Mesendoderm (in vitro differentiated cells): ENCODE measurements around the gene ZNF70.
A peak's percentile ranks its signal among the peaks of the same experiment; 100 is the strongest.

ENCODE experiments used
- DNase-seq: peaks from one replicate; pipeline ENCODE4 v3.0.0; 2013
- H2AK5ac ChIP-seq: 2 replicates; pipeline ENCODE4 v1.6.1; 2013; ENCODE audit warnings: low read length, inconsistent platforms
- H2BK120ac ChIP-seq: 2 replicates; pipeline ENCODE4 v1.6.1; 2013; ENCODE audit warnings: low read depth, mild to moderate bottlenecking, low read length, moderate library complexity, mixed read lengths
- H2BK15ac ChIP-seq: replicated peaks from 2 replicates; pipeline ENCODE4 v1.6.1; 2013; ENCODE audit warnings: low read depth, mild to moderate bottlenecking, moderate library complexity
- H2BK5ac ChIP-seq: 2 replicates; pipeline ENCODE4 v1.6.1; 2013; ENCODE audit warnings: low read length, inconsistent platforms
- H3K18ac ChIP-seq: 2 replicates; pipeline ENCODE4 v1.6.1; 2013; ENCODE audit warnings: mild to moderate bottlenecking, low read length, mixed read lengths
- H3K23ac ChIP-seq: one replicate; pipeline ENCODE4 v1.6.1; 2013; ENCODE audit warnings: low read length
- H3K27ac ChIP-seq: 2 replicates; pipeline ENCODE4 v1.5.1; 2013; ENCODE audit warnings: low read depth, mild to moderate bottlenecking, inconsistent platforms, low read length, moderate library complexity
- H3K27me3 ChIP-seq: 2 replicates; pipeline ENCODE4 v1.6.1; 2013; ENCODE audit warnings: low read length, control low read depth, mild to moderate bottlenecking, inconsistent platforms; ENCODE audit not compliant: insufficient read depth, poor library complexity
- H3K36me3 ChIP-seq: 2 replicates; pipeline ENCODE4 v1.6.1; 2013; ENCODE audit warnings: low read length, inconsistent platforms; ENCODE audit not compliant: control insufficient read depth, insufficient read depth
- H3K4ac ChIP-seq: one replicate; pipeline ENCODE4 v1.6.1; 2013; ENCODE audit warnings: low read depth, mild to moderate bottlenecking, low read length, moderate library complexity
- H3K4me1 ChIP-seq: 2 replicates; pipeline ENCODE4 v1.6.1; 2013; ENCODE audit warnings: low read depth, low read length, inconsistent platforms; ENCODE audit not compliant: control insufficient read depth
- H3K4me2 ChIP-seq: 2 replicates; pipeline ENCODE4 v1.6.1; 2013; ENCODE audit warnings: low read length
- H3K4me3 ChIP-seq: 2 replicates; pipeline ENCODE4 v1.5.1; 2013; ENCODE audit warnings: mild to moderate bottlenecking, low read length
- H3K56ac ChIP-seq: one replicate; pipeline ENCODE4 v1.6.1; 2013; ENCODE audit warnings: low read length
- H3K79me1 ChIP-seq: 2 replicates; pipeline ENCODE4 v1.6.1; 2013; ENCODE audit warnings: low read length, inconsistent platforms
- H3K79me2 ChIP-seq: 2 replicates; pipeline ENCODE4 v1.6.1; 2013; ENCODE audit warnings: mild to moderate bottlenecking, low read length; ENCODE audit not compliant: control insufficient read depth, insufficient read depth
- H3K9ac ChIP-seq: 2 replicates; pipeline ENCODE4 v1.6.1; 2013; ENCODE audit warnings: low read length, inconsistent platforms
- H4K5ac ChIP-seq: one replicate; pipeline ENCODE4 v1.6.1; 2013; ENCODE audit warnings: low read length
- H4K8ac ChIP-seq: one replicate; pipeline ENCODE4 v1.6.1; 2013; ENCODE audit warnings: low read depth, mild to moderate bottlenecking, control low read depth, low read length, moderate library complexity
- WGBS: extraction: QIAGEN DNeasy Blood & Tissue Kit; methylation state at CpG from one replicate; pipeline ENCODE4 v1.1.7; 2013; ENCODE audit warnings: low lambda C conversion rate, missing lambda C conversion rate; ENCODE audit not compliant: insufficient coverage; ENCODE audit errors: extremely low coverage; 5-methylcytosine and 5-hydroxymethylcytosine counted together

ZNF70 gene

DNA sequence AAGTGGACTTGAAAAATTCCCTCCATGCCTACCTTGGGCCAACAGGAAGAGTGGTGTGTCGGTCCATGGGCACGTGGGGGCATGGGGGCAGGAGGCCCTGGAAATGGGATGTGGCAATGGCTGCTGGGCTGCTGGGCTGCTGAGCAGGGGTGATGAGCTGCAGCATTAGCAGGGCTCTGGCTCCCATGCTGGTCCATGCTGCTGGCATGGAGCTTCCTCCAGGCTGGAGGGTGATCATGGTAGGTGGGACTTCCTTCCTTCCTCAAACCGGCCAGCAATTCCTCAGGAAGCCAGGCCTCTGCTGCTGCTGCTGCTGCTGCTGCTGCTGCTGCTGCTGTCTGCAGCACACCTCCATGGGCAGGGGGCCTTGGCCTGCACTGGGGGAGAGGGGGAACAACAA lies 55.8 kb downstream of the ZNF70 start:
- H3K27ac ChIP-seq: no peak overlapping the region
- H3K9ac ChIP-seq: no peak overlapping the region
- no peak overlapping the region for H2BK120ac ChIP-seq
- H3K4me1 ChIP-seq: no peaks in the 10 kb centered on the region
- no peak overlapping the region for H3K18ac ChIP-seq
- DNase-seq: no peak
- H2BK5ac ChIP-seq: no peak overlapping the region
- WGBS: no CpG with 5 or more reads among the region's 3 CpGs
- no peak overlapping the region for H4K5ac ChIP-seq
- no peak overlapping the region for H3K56ac ChIP-seq
- H3K36me3 ChIP-seq: no peaks in the 10 kb centered on the region
- H3K4me3 ChIP-seq: no peak overlapping the region
- no peak overlapping the region for H2BK15ac ChIP-seq
- H3K27me3 ChIP-seq: no peaks in the 10 kb centered on the region
- no peak overlapping the region for H2AK5ac ChIP-seq
- H3K23ac ChIP-seq: no peak overlapping the region
- no peak overlapping the region for H3K4me2 ChIP-seq
- H4K8ac ChIP-seq: no peak overlapping the region
- H3K79me2 ChIP-seq: no peaks in the 10 kb centered on the region
- no peaks in the 10 kb centered on the region for H3K79me1 ChIP-seq
- H3K4ac ChIP-seq: no peak overlapping the region

DNA sequence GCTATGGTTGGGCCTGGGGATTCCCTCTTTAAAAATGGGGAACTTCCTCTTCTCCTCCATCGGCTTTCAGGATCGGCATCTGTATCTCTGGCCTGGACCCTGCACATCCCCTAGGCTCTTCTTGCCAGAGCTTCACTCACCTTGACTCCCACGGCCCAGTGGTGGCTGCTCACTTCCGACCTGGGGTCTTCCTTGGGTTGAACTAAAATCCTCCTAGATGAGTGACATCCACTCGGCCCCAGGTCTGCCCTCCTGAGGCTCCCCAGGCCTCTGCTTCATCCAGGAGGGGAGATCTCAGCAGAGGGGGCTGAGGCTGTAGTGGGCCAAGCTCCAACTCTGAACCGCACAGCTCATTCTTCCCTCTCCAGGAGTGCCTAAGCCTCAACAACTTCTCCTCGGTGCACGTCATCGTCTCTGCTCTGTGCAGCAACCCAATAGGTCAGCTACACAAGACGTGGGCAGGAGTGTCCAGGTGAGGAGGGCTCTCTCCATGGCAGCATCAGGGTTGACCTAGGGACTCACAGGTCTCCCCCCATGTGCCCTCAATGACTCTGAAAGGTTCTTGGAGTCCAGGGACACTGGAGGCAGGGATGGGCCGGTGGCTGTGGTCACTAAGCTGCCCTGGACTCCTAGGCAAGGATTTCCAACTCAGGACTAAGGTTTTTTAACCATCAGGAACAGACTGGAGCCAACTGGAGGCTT lies 56.8 kb downstream of the ZNF70 start:
- no peaks in the 10 kb centered on the region for H3K79me1 ChIP-seq
- H3K23ac ChIP-seq: no peak overlapping the region
- H3K4me2 ChIP-seq: no peak overlapping the region
- H3K36me3 ChIP-seq: no peaks in the 10 kb centered on the region
- no peaks in the 10 kb centered on the region for H3K27me3 ChIP-seq
- no peak overlapping the region for H2BK120ac ChIP-seq
- H4K5ac ChIP-seq: no peak overlapping the region
- no peak overlapping the region for H2BK15ac ChIP-seq
- H3K18ac ChIP-seq: no peak overlapping the region
- H4K8ac ChIP-seq: no peak overlapping the region
- no peak overlapping the region for H3K56ac ChIP-seq
- no peak overlapping the region for H3K4me3 ChIP-seq
- H3K4me1 ChIP-seq: no peaks in the 10 kb centered on the region
- no peak for DNase-seq
- no peak overlapping the region for H3K27ac ChIP-seq
- H3K4ac ChIP-seq: no peak overlapping the region
- no peak overlapping the region for H2AK5ac ChIP-seq
- H3K79me2 ChIP-seq: no peaks in the 10 kb centered on the region
- no peak overlapping the region for H2BK5ac ChIP-seq
- no CpG with 5 or more reads among the region's 11 CpGs for WGBS
- no peak overlapping the region for H3K9ac ChIP-seq

DNA sequence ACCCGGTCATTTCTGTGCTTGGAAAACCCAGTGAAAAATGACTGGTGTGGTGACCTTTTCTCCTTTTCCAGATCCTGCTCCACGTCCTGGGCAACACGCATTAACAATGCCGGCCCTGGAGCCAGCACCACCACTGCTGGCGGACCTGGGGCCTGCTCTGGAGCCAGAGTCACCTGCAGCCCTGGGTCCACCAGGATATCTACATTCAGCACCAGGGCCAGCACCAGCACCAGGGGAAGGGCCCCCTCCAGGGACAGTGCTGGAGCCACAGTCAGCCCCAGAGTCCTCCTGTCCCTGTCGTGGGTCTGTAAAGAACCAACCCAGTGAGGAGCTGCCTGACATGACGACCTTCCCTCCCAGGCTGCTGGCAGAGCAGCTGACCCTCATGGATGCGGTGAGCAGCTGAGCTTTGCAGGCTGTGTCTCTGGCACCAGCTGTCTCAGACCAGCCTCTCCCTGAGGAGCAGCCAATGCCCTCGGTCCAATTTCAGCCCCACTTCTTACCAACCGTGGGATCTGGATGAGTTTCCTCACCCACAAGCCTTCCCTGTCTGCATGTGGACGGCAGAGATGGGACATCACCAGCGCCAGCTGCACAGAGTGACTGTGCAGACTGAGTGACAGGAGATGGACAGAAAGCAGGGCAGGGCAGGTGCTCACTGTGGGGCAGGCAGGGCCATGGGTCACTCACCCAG lies 58.2 kb downstream of the ZNF70 start:
- no peak overlapping the region for H3K9ac ChIP-seq
- no peak overlapping the region for H3K4me3 ChIP-seq
- no peak overlapping the region for H3K18ac ChIP-seq
- H2BK120ac ChIP-seq: no peak overlapping the region
- H2BK5ac ChIP-seq: no peak overlapping the region
- no peaks in the 10 kb centered on the region for H3K79me1 ChIP-seq
- no CpG with 5 or more reads among the region's 12 CpGs for WGBS
- no peak overlapping the region for H3K23ac ChIP-seq
- no peak overlapping the region for H3K56ac ChIP-seq
- no peaks in the 10 kb centered on the region for H3K4me1 ChIP-seq
- no peak overlapping the region for H4K5ac ChIP-seq
- H2AK5ac ChIP-seq: no peak overlapping the region
- no peaks in the 10 kb centered on the region for H3K36me3 ChIP-seq
- peak; percentile 22 for DNase-seq
- no peak overlapping the region for H4K8ac ChIP-seq
- H3K27me3 ChIP-seq: no peaks in the 10 kb centered on the region
- no peak overlapping the region for H3K27ac ChIP-seq
- no peaks in the 10 kb centered on the region for H3K79me2 ChIP-seq
- no peak overlapping the region for H2BK15ac ChIP-seq
- no peak overlapping the region for H3K4me2 ChIP-seq
- H3K4ac ChIP-seq: no peak overlapping the region

DNA sequence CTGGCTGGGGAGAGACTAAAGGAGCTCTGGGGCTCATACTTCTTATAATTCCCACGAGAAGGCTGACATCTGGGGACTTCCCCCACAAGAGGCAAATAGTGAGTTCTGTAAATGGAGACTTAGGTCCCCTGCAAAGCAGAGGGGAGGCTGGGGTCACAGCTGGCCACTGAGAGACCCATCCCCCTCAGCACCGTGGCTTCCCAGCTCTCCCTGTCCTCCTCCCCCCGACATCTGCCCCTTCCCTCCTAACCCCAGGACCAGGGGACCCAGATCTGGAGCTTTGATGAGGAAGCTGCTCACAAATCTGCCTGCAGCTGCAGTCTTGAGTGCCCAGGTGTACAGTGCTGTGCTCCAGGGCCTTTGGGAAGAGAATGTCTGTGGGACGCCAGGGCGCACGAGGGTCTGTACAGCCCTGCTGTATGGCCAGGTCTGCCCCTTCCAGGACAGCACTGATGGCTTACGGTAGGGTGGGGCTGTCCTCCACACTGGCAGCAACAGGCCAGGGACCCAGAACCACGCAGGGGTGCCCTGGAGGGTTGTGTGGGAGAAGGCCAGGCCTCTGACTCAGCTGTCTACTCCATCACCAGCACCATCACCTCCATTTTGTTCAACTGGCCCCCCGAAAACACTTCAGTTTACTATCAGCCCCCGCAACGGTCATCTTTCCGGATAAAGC lies 59.0 kb downstream of the ZNF70 start:
- no peak overlapping the region for H3K4me2 ChIP-seq
- no peaks in the 10 kb centered on the region for H3K79me1 ChIP-seq
- H3K79me2 ChIP-seq: no peaks in the 10 kb centered on the region
- no peak overlapping the region for H3K18ac ChIP-seq
- H2BK5ac ChIP-seq: no peak overlapping the region
- H3K4me1 ChIP-seq: no peaks in the 10 kb centered on the region
- H3K23ac ChIP-seq: no peak overlapping the region
- no peak for DNase-seq
- H3K27ac ChIP-seq: no peak overlapping the region
- no peak overlapping the region for H2BK15ac ChIP-seq
- no peak overlapping the region for H2BK120ac ChIP-seq
- no peak overlapping the region for H2AK5ac ChIP-seq
- H3K36me3 ChIP-seq: no peaks in the 10 kb centered on the region
- no peaks in the 10 kb centered on the region for H3K27me3 ChIP-seq
- WGBS: no CpG with 5 or more reads among the region's 12 CpGs
- H3K56ac ChIP-seq: no peak overlapping the region
- H4K8ac ChIP-seq: no peak overlapping the region
- no peak overlapping the region for H3K9ac ChIP-seq
- H4K5ac ChIP-seq: no peak overlapping the region
- no peak overlapping the region for H3K4ac ChIP-seq
- H3K4me3 ChIP-seq: no peak overlapping the region

DNA sequence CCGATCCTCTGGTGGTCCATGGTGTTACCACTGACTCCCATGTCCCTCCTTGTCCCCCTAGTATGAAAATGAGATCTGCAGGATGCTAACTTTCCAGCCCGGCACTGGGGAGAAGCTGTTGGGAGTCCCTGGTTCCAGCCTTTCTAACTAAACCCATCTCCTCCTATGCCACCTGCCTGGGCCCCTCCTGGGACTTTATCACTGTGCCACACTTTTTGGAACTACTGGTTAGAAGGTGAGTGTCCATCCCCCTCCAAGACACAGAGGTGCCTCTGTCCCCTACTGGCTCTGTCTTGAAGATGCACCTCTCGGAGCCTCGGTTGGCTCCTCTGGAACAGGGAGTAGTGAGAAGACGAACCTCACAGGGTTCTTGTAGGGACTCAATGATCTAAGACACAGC lies 60.2 kb downstream of the ZNF70 start, which contains the start of gene RGL4:
Gene RGL4, plus strand, starts transcription at position 301 of the 400 bp plus-strand sequence. CDS start 1,018 bp downstream, outside the sequence.
- Histone ChIP-seq H3K27me3 (no peaks in the 10 kb centered on the region), H3K18ac (no peak within 1 kb of the TSS), H3K79me2 (no peaks in the 10 kb centered on the region), H3K36me3 (no peaks in the 10 kb centered on the region), H3K56ac (no peak within 1 kb of the TSS), H3K27ac (no peak within 1 kb of the TSS), H3K4ac (no peak within 1 kb of the TSS), H2BK5ac (no peak within 1 kb of the TSS), H3K4me2 (no peak within 1 kb of the TSS), H3K9ac (no peak within 1 kb of the TSS), H2BK120ac (no peak within 1 kb of the TSS), H2AK5ac (no peak within 1 kb of the TSS), H3K79me1 (no peaks in the 10 kb centered on the region), H4K8ac (no peak within 1 kb of the TSS), H3K4me3 (no peak within 1 kb of the TSS), H3K23ac (no peak within 1 kb of the TSS), H3K4me1 (no peaks in the 10 kb centered on the region), H2BK15ac (no peak within 1 kb of the TSS), H4K5ac (no peak within 1 kb of the TSS)
- no peak for DNase-seq
- WGBS: no CpG with 5 or more reads among the region's 5 CpGs
